Neural cell (in vitro differentiated cells): ENCODE measurements around the gene IL11. TPM values are rescaled to one million over a fixed set of nuclear protein-coding genes. Genes with fewer than 3 reads are reported as not detected.

Experiments
- H2AFZ ChIP-seq: fragments of 200-600, 300-800 bp; sonication (generic), shearing (Covaris generic); 2 replicates; pipeline ENCODE4 v1.6.0; 2014; ENCODE audit warnings: low read depth, mild to moderate bottlenecking, antibody characterized with exemption, low read length, moderate library complexity
- H3F3A ChIP-seq: fragments of 200-600 bp; shearing (Covaris generic); 2 replicates; pipeline ENCODE4 v1.6.1; 2016; ENCODE audit warnings: mild to moderate bottlenecking, moderate library complexity, mixed read lengths, antibody characterized with exemption, low read length; ENCODE audit not compliant: insufficient read depth, poor library complexity, severe bottlenecking
- H3K27ac ChIP-seq: fragments of 200-600, 300-800 bp; sonication (generic), shearing (Covaris generic); 2 replicates; pipeline ENCODE4 v1.5.1; 2014; ENCODE audit warnings: mild to moderate bottlenecking, low read length, moderate library complexity
- H3K27me3 ChIP-seq: fragments of 300-800, 200-600 bp; sonication (generic), shearing (Covaris generic); 2 replicates; pipeline ENCODE4 v1.6.0; 2014; ENCODE audit warnings: mild to moderate bottlenecking, low read depth, low read length, moderate library complexity; ENCODE audit not compliant: insufficient read depth
- H3K36me3 ChIP-seq: fragments of 300-800, 200-600 bp; sonication (generic), shearing (Covaris generic); 2 replicates; pipeline ENCODE4 v1.5.1; 2014; ENCODE audit warnings: mild to moderate bottlenecking, antibody characterized with exemption, low read length, moderate library complexity; ENCODE audit not compliant: insufficient read depth
- H3K4me2 ChIP-seq: fragments of 300-800, 200-600 bp; sonication (generic), shearing (Covaris generic); 2 replicates; pipeline ENCODE4 v1.6.0; 2014; ENCODE audit warnings: mild to moderate bottlenecking, low read length
- H3K4me3 ChIP-seq: fragments of 300-800, 200-600 bp; sonication (generic), shearing (Covaris generic); 2 replicates; pipeline ENCODE4 v1.5.1; 2014; ENCODE audit warnings: mild to moderate bottlenecking, low read length, moderate library complexity
- H3K79me2 ChIP-seq: fragments of 200-600 bp; shearing (Covaris generic); replicated peaks from 2 replicates; pipeline ENCODE4 v1.6.0; 2014; ENCODE audit warnings: mild to moderate bottlenecking, low read length, moderate library complexity; ENCODE audit not compliant: insufficient read depth
- H3K9ac ChIP-seq: fragments of 300-800, 200-600 bp; sonication (generic), shearing (Covaris generic); 2 replicates; pipeline ENCODE4 v1.6.1; 2016; ENCODE audit warnings: mild to moderate bottlenecking, low read length, mixed read lengths
- H3K9me2 ChIP-seq: fragments of 200-600 bp; shearing (Covaris generic); 2 replicates; pipeline ENCODE4 v1.6.1; 2016; ENCODE audit warnings: mild to moderate bottlenecking, low read length, mixed read lengths; ENCODE audit not compliant: insufficient read depth
- H3K9me3 ChIP-seq: fragments of 200-600, 300-800 bp; sonication (generic), shearing (Covaris generic); 2 replicates; pipeline ENCODE4 v1.6.1; 2016; ENCODE audit warnings: mild to moderate bottlenecking, mixed run types, low read length, moderate library complexity, mixed read lengths
- H4K20me1 ChIP-seq: fragments of 200-600 bp; shearing (Covaris generic); 2 replicates; pipeline ENCODE4 v1.6.1; 2016; ENCODE audit warnings: mild to moderate bottlenecking, mixed run types; ENCODE audit not compliant: insufficient read depth
- CTCF ChIP-seq: fragments of 450-650 bp; IDR thresholded peaks from 2 replicates; pipeline ENCODE4 v1.5.1; 2014; ENCODE audit warnings: antibody characterized with exemption, mild to moderate bottlenecking, moderate library complexity; ENCODE audit not compliant: poor library complexity, severe bottlenecking
- EP300 ChIP-seq: fragments of 450-650 bp; conservative IDR thresholded peaks from 2 replicates; pipeline ENCODE4 v1.6.1; 2014; ENCODE audit warnings: antibody characterized with exemption, mild to moderate bottlenecking, moderate library complexity; ENCODE audit not compliant: poor library complexity, severe bottlenecking
- EZH2 ChIP-seq: fragments of 200-600, 300-800 bp; shearing (Covaris generic), sonication (generic); IDR thresholded peaks from 2 replicates; pipeline ENCODE4 v1.6.1; 2014; ENCODE audit warnings: antibody characterized with exemption, low read length, borderline replicate concordance, mild to moderate bottlenecking; ENCODE audit not compliant: insufficient read depth, poor library complexity, severe bottlenecking
- MXI1 ChIP-seq: fragments of 450-650 bp; conservative IDR thresholded peaks from 2 replicates; pipeline ENCODE4 v1.6.1; 2014; ENCODE audit warnings: antibody characterized with exemption, mild to moderate bottlenecking; ENCODE audit not compliant: poor library complexity, severe bottlenecking
- POLR2AphosphoS5 ChIP-seq: IDR thresholded peaks from 2 replicates; pipeline ENCODE4 v1.6.1; 2012
- RAD21 ChIP-seq: fragments of 450-650 bp; conservative IDR thresholded peaks from 2 replicates; pipeline ENCODE4 v1.6.1; 2014; ENCODE audit warnings: antibody characterized with exemption, mild to moderate bottlenecking, moderate library complexity
- REST ChIP-seq: IDR thresholded peaks from 2 replicates; pipeline ENCODE4 v1.6.1; 2012; ENCODE audit warnings: borderline replicate concordance
- SMC3 ChIP-seq: fragments of 450-650 bp; conservative IDR thresholded peaks from 2 replicates; pipeline ENCODE4 v1.6.1; 2014; ENCODE audit warnings: antibody characterized with exemption, mild to moderate bottlenecking, moderate library complexity; ENCODE audit not compliant: poor library complexity
- TAF1 ChIP-seq: IDR thresholded peaks from 2 replicates; pipeline ENCODE4 v1.6.1; 2012; ENCODE audit warnings: low read depth
- polyA plus RNA-seq: library from polyadenylated mRNA; depleted of rRNA; stranded (reverse); fragments of >200 nt; gene quantifications from 2 replicates; pipeline ENCODE4 v1.2.3, GENCODE V29; 2014

Gene IL11
- polyA plus RNA-seq, 1 donor from 2014 or later = 0.62 TPM

DNA sequence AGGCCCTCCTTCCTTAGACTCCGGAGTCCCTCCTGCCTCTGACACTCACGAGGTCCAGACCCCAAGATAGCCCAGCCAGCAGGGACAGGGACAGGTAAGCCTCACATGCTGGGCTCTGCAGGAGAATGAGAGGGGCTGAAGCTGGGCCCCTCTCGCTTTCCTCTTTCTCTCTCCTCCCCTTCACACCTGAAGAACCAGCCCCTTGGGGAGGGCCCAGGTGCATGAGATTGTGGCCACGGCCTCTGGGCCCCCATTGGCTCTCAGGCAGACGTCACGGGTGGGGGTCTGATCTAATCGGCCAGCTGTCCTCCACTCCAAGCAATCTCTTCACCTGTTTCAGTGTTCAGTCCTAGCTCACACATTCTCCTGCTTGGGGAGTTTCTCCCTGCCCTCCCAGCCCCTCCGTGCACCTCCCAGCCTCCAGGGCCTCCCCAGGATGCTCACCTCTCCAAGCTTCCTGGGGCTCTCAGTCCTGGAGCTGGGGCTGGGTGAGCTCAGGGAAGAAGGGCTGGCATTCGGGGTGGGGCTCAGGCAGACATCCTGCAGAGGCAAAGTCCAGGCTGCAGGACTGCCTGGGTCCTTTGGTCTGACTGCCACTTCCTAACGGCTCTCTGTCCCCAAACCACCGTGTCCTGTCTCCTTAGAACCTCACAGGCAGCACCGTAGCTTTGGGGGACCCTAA, 47.9 kb downstream of the IL11 start:
- TF ChIP-seq RAD21 (no peak), CTCF (no peak), REST (no peak), EZH2 (no peak), MXI1 (no peak), TAF1 (no peak), EP300 (no peak), POLR2AphosphoS5 (no peak), SMC3 (no peak)
- Histone ChIP-seq H3K36me3 (no peaks in the 10 kb centered on the region), H3K9ac (no peak overlapping the region), H3K4me3 (no peak overlapping the region), H3K27ac (no peak overlapping the region), H3K4me2 (no peak overlapping the region), H3K27me3 (no peaks in the 10 kb centered on the region), H4K20me1 (no peaks in the 10 kb centered on the region), H3K9me2 (no peaks in the 10 kb centered on the region), H3K79me2 (no peaks in the 10 kb centered on the region), H3F3A (no peaks in the 10 kb centered on the region), H3K9me3 (no peaks in the 10 kb centered on the region), H2AFZ (no peak overlapping the region)

DNA sequence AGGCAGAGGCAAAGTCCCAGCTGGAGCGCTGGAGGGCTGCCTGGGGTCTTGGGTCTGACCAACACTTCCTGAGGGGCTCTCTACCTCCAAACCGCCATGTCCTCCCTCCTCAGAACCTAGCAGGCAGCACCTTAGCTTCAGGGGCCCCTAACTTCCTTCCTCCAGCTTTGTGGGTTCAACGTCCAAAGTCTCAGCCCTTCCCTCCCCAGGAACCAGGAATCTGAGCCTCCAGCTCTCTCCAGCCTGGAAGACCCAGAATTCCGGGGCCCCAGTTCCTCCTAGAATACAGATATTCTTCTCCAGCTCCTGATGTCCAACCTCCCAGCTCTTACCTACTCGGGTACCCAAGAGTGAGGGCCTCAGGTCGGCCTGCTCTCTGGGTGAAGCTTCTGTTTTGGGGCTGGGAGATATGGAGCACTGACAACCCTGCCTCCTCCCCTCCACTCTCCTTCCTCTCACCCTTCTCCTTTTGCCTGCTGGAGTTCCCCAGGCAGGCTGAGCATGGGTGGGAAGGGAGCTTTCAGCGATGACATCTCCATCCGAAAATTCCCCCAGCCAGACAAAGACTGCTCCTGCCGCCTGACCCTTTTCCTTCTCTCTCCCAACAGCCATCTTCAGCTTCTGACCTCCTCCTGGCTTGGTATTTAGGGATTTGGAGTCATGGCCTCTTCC, 48.7 kb downstream of the IL11 start:
- H3K27ac ChIP-seq = no peak overlapping the region
- H3K27me3 ChIP-seq = no peaks in the 10 kb centered on the region
- H3K9me2 ChIP-seq = no peaks in the 10 kb centered on the region
- TF ChIP-seq TAF1 (no peak), CTCF (no peak), RAD21 (no peak), SMC3 (no peak), EP300 (no peak), POLR2AphosphoS5 (no peak), EZH2 (no peak), MXI1 (no peak), REST (no peak)
- no peaks in the 10 kb centered on the region for H3K36me3 ChIP-seq
- no peak overlapping the region for H3K9ac ChIP-seq
- H2AFZ ChIP-seq = no peak overlapping the region
- no peaks in the 10 kb centered on the region for H4K20me1 ChIP-seq
- no peaks in the 10 kb centered on the region for H3K9me3 ChIP-seq
- no peak overlapping the region for H3K4me2 ChIP-seq
- no peaks in the 10 kb centered on the region for H3K79me2 ChIP-seq
- H3K4me3 ChIP-seq = no peak overlapping the region
- H3F3A ChIP-seq = no peaks in the 10 kb centered on the region
